Nephron (organoid): ENCODE data around the gene GK.

ENCODE experiments used
- H3K27ac Mint-ChIP-seq, 3 experiments: 2 replicates each; pipeline ENCODE4 v1.8.0; 2020; ENCODE audit warnings: mixed read lengths in 3 of 3, mild to moderate bottlenecking in 2 of 3, moderate library complexity in 1 of 3
- H3K27me3 Mint-ChIP-seq: 2 replicates; pipeline ENCODE4 v1.8.0; 2021; ENCODE audit warnings: low read depth, mild to moderate bottlenecking, moderate library complexity, mixed read lengths
- H3K36me3 Mint-ChIP-seq: 2 replicates; pipeline ENCODE4 v1.8.0; 2020; ENCODE audit warnings: low read depth, mixed read lengths
- H3K4me1 Mint-ChIP-seq: 2 replicates; pipeline ENCODE4 v1.8.0; 2020; ENCODE audit warnings: mixed read lengths
- H3K4me3 Mint-ChIP-seq, 3 experiments: 2 replicates each; pipeline ENCODE4 v1.8.0; 2020; ENCODE audit warnings: mild to moderate bottlenecking in 3 of 3, mixed read lengths in 3 of 3, moderate library complexity in 2 of 3
- H3K9me3 Mint-ChIP-seq: 2 replicates; pipeline ENCODE4 v1.8.0; 2020; ENCODE audit warnings: mixed read lengths
- TF ChIP-seq, protein P1 (sequence below), 3 experiments: fragments of 200-600 bp; sonication (generic); IDR thresholded peaks; one replicate each; pipeline ENCODE4 v1.5.0; 2021; ENCODE audit warnings: antibody characterized with exemption in 3 of 3; ENCODE audit not compliant: unreplicated experiment in 3 of 3

Gene GK

DNA sequence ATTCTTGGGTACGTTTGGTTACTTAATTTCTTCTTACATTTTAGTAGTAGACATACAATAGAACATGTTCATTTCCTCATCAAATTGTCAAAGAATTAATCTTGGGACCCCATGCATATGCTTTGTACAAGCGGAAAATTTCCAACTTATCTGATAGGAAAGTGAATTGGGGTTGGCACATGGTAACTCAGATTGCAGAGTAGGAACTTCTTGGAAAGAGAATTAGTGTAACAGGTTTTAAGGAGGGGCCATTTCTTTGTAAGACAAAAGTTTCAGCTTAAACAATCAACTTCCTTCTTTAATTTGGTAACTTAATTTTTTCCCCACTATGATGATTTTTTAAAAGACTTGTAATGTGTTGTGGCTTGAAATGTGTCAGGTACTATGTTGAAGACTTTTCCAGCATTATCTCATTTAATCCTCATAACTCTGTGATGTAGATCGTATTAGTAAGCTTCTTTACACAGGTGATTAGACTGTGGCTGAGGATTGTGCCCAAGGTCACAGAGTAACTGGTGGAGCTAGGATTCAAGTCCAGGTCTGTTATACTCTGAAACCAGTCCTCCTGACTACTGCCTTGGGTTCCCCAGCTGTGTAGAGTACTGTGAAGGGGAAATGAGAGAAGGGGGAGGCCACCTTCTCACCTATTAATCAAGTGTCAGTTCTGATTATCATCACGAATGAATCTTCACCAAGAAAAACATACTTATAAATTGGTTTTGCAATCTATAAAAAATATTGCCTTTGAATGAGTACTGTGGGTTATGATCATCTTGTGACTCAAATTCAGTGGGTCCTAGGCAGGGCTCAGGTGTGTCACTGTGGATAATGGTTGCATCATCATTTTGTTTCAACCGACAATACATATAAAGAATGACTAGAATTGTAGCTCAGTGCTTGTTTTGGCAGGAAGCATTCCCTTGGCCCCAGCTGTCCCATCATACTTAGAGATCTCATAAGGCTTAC lies 4.3 kb downstream of the GK start:
- Mint-ChIP-seq H3K9me3 (no peaks in the 10 kb centered on the region), H3K4me1 (no peaks in the 10 kb centered on the region), H3K27me3 (no peaks in the 10 kb centered on the region), H3K36me3 (peaks cover 4% of the 10 kb centered on the region), H3K4me3 (no peak overlapping the region), H3K27ac (peak overlapping the region in 1 of 3 experiments; percentile 43)
- TF ChIP-seq, protein P1, sequence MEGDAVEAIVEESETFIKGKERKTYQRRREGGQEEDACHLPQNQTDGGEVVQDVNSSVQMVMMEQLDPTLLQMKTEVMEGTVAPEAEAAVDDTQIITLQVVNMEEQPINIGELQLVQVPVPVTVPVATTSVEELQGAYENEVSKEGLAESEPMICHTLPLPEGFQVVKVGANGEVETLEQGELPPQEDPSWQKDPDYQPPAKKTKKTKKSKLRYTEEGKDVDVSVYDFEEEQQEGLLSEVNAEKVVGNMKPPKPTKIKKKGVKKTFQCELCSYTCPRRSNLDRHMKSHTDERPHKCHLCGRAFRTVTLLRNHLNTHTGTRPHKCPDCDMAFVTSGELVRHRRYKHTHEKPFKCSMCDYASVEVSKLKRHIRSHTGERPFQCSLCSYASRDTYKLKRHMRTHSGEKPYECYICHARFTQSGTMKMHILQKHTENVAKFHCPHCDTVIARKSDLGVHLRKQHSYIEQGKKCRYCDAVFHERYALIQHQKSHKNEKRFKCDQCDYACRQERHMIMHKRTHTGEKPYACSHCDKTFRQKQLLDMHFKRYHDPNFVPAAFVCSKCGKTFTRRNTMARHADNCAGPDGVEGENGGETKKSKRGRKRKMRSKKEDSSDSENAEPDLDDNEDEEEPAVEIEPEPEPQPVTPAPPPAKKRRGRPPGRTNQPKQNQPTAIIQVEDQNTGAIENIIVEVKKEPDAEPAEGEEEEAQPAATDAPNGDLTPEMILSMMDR (IDR thresholded peaks at IDR 0.05; ENCODE audit: unreplicated experiment in 3 of 3) = no peak

DNA sequence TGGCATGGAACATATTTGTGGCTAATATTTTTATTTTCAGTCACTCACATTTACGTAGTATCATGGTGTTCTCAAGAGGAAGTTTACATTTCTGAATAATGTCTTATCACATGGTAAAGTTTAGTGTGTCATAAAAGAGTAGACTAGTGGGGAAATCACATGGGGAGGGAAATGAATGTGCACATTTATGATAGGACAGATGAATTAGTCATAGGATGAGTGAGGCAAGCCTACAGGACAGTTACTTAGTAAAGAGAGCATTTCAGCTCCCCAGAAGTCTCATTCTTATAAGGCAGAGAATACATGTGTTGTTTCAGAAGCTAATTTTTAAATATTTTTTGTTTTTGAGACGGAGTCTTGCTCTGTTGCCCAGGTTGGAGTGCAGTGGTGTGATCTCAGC lies 6.2 kb downstream of the GK start:
- Mint-ChIP-seq H3K4me3 (no peak overlapping the region), H3K9me3 (no peaks in the 10 kb centered on the region), H3K27me3 (no peaks in the 10 kb centered on the region), H3K27ac (no peak overlapping the region), H3K36me3 (peaks cover 4% of the 10 kb centered on the region), H3K4me1 (no peaks in the 10 kb centered on the region)
- TF ChIP-seq, protein P1 (IDR thresholded peaks at IDR 0.05; ENCODE audit: unreplicated experiment in 3 of 3) = no peak

DNA sequence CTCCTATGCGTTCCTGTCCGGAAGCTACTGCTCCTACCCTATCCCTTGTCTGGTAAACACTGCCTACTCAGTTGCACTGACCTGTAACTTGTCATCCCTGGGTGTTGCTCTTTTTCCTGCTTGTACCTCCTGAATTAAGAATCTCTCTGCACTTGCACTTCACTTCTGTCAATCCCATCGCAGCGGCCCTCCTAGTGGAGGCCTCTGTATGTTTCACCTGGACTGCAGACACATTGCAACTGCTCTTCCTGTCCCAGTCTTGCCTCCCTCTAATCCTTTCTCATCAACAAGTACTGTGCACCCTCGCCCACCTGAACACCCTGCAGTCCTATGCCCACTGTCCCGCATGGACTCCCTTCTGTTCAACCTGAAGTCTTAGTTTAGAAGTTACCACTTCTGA lies 8.0 kb downstream of the GK start:
- Mint-ChIP-seq H3K27ac (no peak overlapping the region), H3K4me1 (no peaks in the 10 kb centered on the region), H3K4me3 (no peak overlapping the region), H3K36me3 (peaks cover 6% of the 10 kb centered on the region), H3K9me3 (no peaks in the 10 kb centered on the region), H3K27me3 (no peaks in the 10 kb centered on the region)
- TF ChIP-seq, protein P1 (IDR thresholded peaks at IDR 0.05; ENCODE audit: unreplicated experiment in 3 of 3) = no peak

DNA sequence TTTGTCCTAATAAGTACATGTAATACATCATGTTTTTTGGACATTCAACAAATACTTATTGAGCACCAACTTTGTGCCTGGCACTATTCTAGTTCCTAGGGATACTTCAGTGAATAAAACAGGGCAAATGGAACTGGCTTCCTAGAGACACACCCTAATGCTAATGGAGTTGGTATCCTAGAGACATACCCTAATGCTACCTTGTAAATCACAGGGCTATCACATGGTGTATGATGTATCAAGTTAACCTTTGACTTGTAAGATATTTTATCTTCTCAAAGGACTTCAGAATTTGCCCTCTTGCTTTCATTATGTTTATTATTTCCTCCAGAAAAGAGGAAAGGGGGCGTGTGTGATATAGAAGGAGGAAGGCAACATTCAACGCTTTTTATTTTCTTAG lies 10.1 kb downstream of the GK start:
- Mint-ChIP-seq H3K9me3 (no peaks in the 10 kb centered on the region), H3K4me1 (no peaks in the 10 kb centered on the region), H3K4me3 (no peak overlapping the region), H3K27me3 (no peaks in the 10 kb centered on the region), H3K36me3 (peaks cover 13% of the 10 kb centered on the region), H3K27ac (no peak overlapping the region)
- TF ChIP-seq, protein P1 (IDR thresholded peaks at IDR 0.05; ENCODE audit: unreplicated experiment in 3 of 3) = no peak

DNA sequence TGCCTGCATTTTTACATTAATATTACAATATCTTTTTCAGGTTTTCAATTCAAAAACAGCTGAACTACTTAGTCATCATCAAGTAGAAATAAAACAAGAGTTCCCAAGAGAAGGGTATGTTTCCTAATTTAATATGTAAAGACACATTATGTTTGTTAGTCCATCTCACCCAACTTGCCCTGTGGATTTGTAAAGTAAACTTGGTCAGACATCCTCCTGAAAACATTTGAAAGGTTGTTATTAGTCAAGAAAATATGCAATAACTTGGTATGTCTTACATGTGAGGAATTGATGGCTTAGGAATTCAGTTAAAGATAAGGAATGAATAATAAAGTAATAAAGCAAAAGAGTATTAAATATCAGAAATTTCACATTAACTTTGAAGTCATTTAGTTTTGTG lies 12.2 kb downstream of the GK start:
- TF ChIP-seq, protein P1 (IDR thresholded peaks at IDR 0.05; ENCODE audit: unreplicated experiment in 3 of 3) = no peak
- H3K4me1 Mint-ChIP-seq = no peaks in the 10 kb centered on the region
- no peak overlapping the region for H3K4me3 Mint-ChIP-seq
- H3K9me3 Mint-ChIP-seq = no peaks in the 10 kb centered on the region
- no peaks in the 10 kb centered on the region for H3K27me3 Mint-ChIP-seq
- H3K27ac Mint-ChIP-seq = no peak overlapping the region
- H3K36me3 Mint-ChIP-seq = peaks cover 26% of the 10 kb centered on the region

DNA sequence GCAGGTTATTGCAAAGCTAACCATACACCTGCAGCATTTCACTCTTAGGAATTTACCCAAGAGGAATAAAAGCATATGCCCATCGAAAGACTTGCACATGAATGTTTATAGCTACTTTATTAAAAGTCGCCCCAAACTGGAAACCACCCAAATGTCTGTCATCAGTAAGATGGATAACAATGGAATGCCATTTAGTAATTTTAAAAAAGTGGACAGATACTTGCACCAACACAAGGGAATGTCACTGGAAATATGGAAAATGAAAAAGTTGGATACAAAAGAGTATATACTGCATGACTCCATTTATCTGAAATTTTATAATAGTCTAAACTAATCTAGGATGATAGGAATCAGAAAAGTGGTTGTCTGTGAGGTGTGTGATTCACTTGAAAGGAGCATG lies 12.9 kb downstream of the GK start:
- TF ChIP-seq, protein P1 (IDR thresholded peaks at IDR 0.05; ENCODE audit: unreplicated experiment in 3 of 3) = no peak
- Mint-ChIP-seq H3K27me3 (no peaks in the 10 kb centered on the region), H3K27ac (no peak overlapping the region), H3K9me3 (no peaks in the 10 kb centered on the region), H3K36me3 (peaks cover 28% of the 10 kb centered on the region), H3K4me1 (no peaks in the 10 kb centered on the region), H3K4me3 (no peak overlapping the region)
